Small intestine (tissue), 7 donors: Measurements from ENCODE around the gene TTC39C. TPM values are rescaled to one million over a fixed set of nuclear protein-coding genes. Genes with fewer than 3 reads are reported as not detected.

Experiments used
- DNase-seq, 2 donors: peaks; one replicate each; pipeline versions ENCODE4 v3.0.0 to v3.0.0-alpha.2; 2013
- FAIRE-seq: peaks from 2 replicates; lab custom pipeline; 2012; peaks lifted over from hg19 to GRCh38; lab: Jason Lieb, UNC
- H3K27ac ChIP-seq, 3 donors: one replicate each; pipeline ENCODE4 v1.5.1; 2013; ENCODE audit warnings: low read length in 2 of 3, mild to moderate bottlenecking in 2 of 3, control low read depth in 1 of 3, inconsistent platforms in 1 of 3, low read depth in 1 of 3, moderate library complexity in 1 of 3
- H3K27me3 ChIP-seq, 3 donors: one replicate each; pipeline ENCODE4 v1.6.1; 2013; ENCODE audit warnings: low read length in 3 of 3, inconsistent platforms in 1 of 3; ENCODE audit not compliant: control insufficient read depth in 3 of 3, insufficient read depth in 3 of 3
- H3K36me3 ChIP-seq, 3 donors: one replicate each; pipeline ENCODE4 v1.6.1; 2013; ENCODE audit warnings: low read length in 3 of 3, inconsistent platforms in 1 of 3, low read depth in 1 of 3, mild to moderate bottlenecking in 1 of 3, moderate library complexity in 1 of 3; ENCODE audit not compliant: control insufficient read depth in 3 of 3, insufficient read depth in 2 of 3
- H3K4me1 ChIP-seq, 3 donors: one replicate each; pipeline ENCODE4 v1.6.1; 2013; ENCODE audit warnings: low read length in 2 of 3, inconsistent platforms in 1 of 3, low read depth in 1 of 3, mild to moderate bottlenecking in 1 of 3, moderate library complexity in 1 of 3; ENCODE audit not compliant: control insufficient read depth in 3 of 3, insufficient read depth in 2 of 3
- H3K4me3 ChIP-seq, 3 donors: one replicate each; pipeline ENCODE4 v1.5.1; 2013; ENCODE audit warnings: low read length in 3 of 3, control low read depth in 1 of 3, inconsistent platforms in 1 of 3, low read depth in 1 of 3, mild to moderate bottlenecking in 1 of 3, moderate library complexity in 1 of 3
- H3K9me3 ChIP-seq, 2 donors: one replicate each; pipeline ENCODE4 v1.6.1; 2013; ENCODE audit warnings: low read depth in 1 of 2, low read length in 1 of 2; ENCODE audit not compliant: control insufficient read depth in 2 of 2, insufficient read depth in 1 of 2
- WGBS, 3 donors: extraction: QIAGEN DNeasy Blood & Tissue Kit; methylation state at CpG; one replicate each; pipeline ENCODE4 v1.1.7; 2013; 5-methylcytosine and 5-hydroxymethylcytosine counted together
- polyA plus RNA-seq, 4 donors: library from polyadenylated mRNA; stranded (reverse) in 3 of 4; unstranded in 1 of 4; fragments of 200-250 nt in 3 of 4; fragments of 120-200 nt in 1 of 4; gene quantifications; one replicate each; pipeline versions ENCODE4 v1.2.1 to v1.2.3, GENCODE V29; 2013
- donor health status: healthy with polysubstance abuse.
- donor health status: control.
- donor health status: control.
- donor health status: Bipolar disorder and iron deficiency.
- donor health status: healthy.

The TTC39C gene
- polyA plus RNA-seq, 4 donors: 4.9 to 10.3 (median 8.1) TPM

- Histone ChIP-seq H3K4me1 (no peaks in the 10 kb centered on the region), H3K4me3 (no peak overlapping the region), H3K36me3 (peaks cover under 1 to 4% (median 4%) of the 10 kb centered on the region in 3 donors), H3K9me3 (no peaks in the 10 kb centered on the region), H3K27me3 (no peaks in the 10 kb centered on the region), H3K27ac (no peak overlapping the region)
- DNase-seq (no peak), FAIRE-seq (no peak)
- WGBS, 3 donors: 83 to 93% (median 86%) methylated on average over 7 of the region's 7 CpGs
Observed at GRCh38 chr18:24080861-24081260, 66.3 kb downstream of the TTC39C start.

DNA sequence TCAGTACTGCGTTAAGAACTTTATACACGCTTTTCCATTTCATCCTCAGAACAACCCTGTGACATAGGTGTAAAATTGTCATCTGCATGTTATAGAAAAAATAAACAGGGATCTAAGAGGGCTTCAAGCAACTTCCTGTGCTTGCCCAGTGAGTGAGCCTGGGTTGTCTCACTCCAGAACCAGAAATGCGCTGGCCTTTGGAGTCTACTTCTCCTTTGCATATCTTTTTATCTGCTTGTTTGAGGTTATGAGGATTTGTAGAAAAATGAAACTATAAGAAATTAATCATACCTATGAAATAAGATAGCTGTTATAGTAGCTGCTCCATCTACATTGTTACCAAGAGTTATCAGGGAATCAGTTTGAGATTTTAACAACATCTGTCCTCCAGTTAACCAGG, 69.0 kb downstream of the TTC39C start:
- H3K27ac ChIP-seq: no peak overlapping the region
- H3K4me3 ChIP-seq: no peak overlapping the region
- H3K27me3 ChIP-seq: no peaks in the 10 kb centered on the region
- DNase-seq: no peak
- FAIRE-seq: no peak
- H3K9me3 ChIP-seq: no peaks in the 10 kb centered on the region
- H3K36me3 ChIP-seq: peaks cover 4 to 7% (median 4%) of the 10 kb centered on the region in 3 donors
- no peaks in the 10 kb centered on the region for H3K4me1 ChIP-seq
- 83 to 90% (median 88%) methylated on average over 3 of the region's 3 CpGs for WGBS, 3 donors

- no peak for FAIRE-seq
Observed at GRCh38 chr18:24086082-24086481, 71.5 kb downstream of the TTC39C start.

DNA sequence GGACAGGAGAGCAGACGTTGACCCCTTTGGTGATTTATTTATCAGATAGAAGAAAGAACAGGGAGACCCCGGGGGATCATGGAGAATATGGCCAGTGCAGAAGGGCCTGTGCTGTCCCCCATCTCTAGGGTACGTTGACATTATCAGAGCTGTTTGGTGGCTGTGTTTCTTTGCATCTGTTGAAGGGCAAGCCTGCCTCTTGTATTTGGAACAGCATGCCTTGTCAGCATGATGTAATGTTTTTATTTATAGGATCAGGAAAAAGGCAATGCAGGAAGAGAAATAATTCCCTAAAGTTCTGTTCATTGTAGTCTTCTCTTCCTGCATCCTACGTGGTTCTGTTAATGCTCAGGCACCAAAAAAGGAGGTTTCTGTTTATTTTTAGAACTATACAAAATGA, 74.5 kb downstream of the TTC39C start:
- Histone ChIP-seq H3K9me3 (no peaks in the 10 kb centered on the region), H3K27ac (no peak overlapping the region), H3K4me3 (no peak overlapping the region), H3K4me1 (no peaks in the 10 kb centered on the region), H3K27me3 (no peaks in the 10 kb centered on the region), H3K36me3 (peaks cover 0 to 9% (median 8%) of the 10 kb centered on the region in 3 donors)
- WGBS, 3 donors: 57 to 83% (median 77%) methylated on average over 4 of the region's 4 CpGs
- DNase-seq (no peak), FAIRE-seq (no peak)

More at GRCh38 chr18:24086082-24086481, 71.5 kb downstream of the TTC39C start:
- Histone ChIP-seq H3K4me1 (no peaks in the 10 kb centered on the region), H3K27ac (no peak overlapping the region), H3K9me3 (no peaks in the 10 kb centered on the region), H3K4me3 (no peak overlapping the region), H3K27me3 (no peaks in the 10 kb centered on the region), H3K36me3 (peaks cover 4 to 7% (median 6%) of the 10 kb centered on the region in 3 donors)
- no peak for DNase-seq
- 54 to 78% (median 65%) methylated on average over 5 of the region's 5 CpGs for WGBS, 3 donors

GRCh38 chr18:24089515-24090337, 75.2 kb downstream of the TTC39C start:
- H3K9me3 ChIP-seq: no peaks in the 10 kb centered on the region
- no peak overlapping the region for H3K27ac ChIP-seq
- no peak overlapping the region for H3K4me3 ChIP-seq
- no peaks in the 10 kb centered on the region for H3K4me1 ChIP-seq
- 78 to 93% (median 91%) methylated on average over 4 of the region's 4 CpGs for WGBS, 3 donors
- FAIRE-seq (no peak), DNase-seq (no peak)
- H3K27me3 ChIP-seq: no peaks in the 10 kb centered on the region
- peaks cover 0 to 9% (median 5%) of the 10 kb centered on the region in 3 donors for H3K36me3 ChIP-seq

- H3K9me3 ChIP-seq: no peaks in the 10 kb centered on the region
- FAIRE-seq: no peak
- peaks cover 2 to 8% (median 4%) of the 10 kb centered on the region in 3 donors for H3K36me3 ChIP-seq
- no peak for DNase-seq
- no peaks in the 10 kb centered on the region for H3K4me1 ChIP-seq
- 97% methylated on average over 13 of the region's 13 CpGs for WGBS, 3 donors
- no peak overlapping the region for H3K4me3 ChIP-seq
- H3K27ac ChIP-seq: no peak overlapping the region
- no peaks in the 10 kb centered on the region for H3K27me3 ChIP-seq
Observed at GRCh38 chr18:24090876-24091275, 76.3 kb downstream of the TTC39C start.

DNA sequence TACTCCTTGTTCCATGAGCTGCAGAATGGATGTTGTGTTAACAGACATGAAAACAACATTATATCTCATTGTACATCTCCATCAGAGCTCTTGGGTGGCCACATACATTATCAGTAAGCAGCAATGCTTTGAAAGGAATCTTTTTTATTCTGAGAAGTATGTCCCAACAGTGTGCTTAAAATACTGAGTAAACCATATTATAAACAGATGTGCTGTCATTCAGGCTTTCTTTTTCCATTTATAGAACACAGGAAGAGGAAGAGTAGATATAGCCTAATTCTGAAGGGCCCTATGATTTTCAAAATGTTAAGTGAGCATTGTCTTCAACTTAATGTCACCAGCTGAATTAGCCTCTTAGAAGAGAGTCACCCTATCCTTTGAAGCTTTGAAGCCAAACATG, 80.0 kb downstream of the TTC39C start:
- peaks cover 0 to 8% of the 10 kb centered on the region in 2 donors for H3K9me3 ChIP-seq
- H3K27ac ChIP-seq: no peak overlapping the region
- H3K4me1 ChIP-seq: no peaks in the 10 kb centered on the region
- H3K27me3 ChIP-seq: no peaks in the 10 kb centered on the region
- DNase-seq (no peak), FAIRE-seq (no peak)
- H3K4me3 ChIP-seq: no peak overlapping the region
- peaks cover 5 to 7% (median 7%) of the 10 kb centered on the region in 3 donors for H3K36me3 ChIP-seq

DNA sequence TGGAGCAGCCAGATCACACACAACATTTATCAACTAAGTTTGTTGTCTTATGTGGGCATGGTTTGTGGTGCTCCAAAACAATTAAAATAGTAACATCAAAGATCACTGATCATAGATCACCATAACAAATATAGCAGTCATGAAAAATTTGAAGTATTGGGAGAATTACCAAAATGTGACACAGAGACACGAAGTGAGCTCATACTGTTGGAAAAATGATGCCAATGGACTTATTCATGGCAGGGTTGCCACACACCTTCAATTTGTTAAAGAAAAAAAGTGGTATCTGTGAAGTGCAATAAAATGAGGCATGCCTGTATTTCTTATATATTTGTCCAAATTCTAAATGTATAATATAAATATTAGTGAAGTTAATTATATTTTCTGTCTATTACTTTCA, 81.4 kb downstream of the TTC39C start:
- Histone ChIP-seq H3K27me3 (no peaks in the 10 kb centered on the region), H3K27ac (no peak overlapping the region), H3K9me3 (peaks cover 0 to 8% of the 10 kb centered on the region in 2 donors), H3K4me3 (no peak overlapping the region), H3K4me1 (no peaks in the 10 kb centered on the region), H3K36me3 (peaks cover 5 to 7% (median 6%) of the 10 kb centered on the region in 3 donors)
- WGBS, 3 donors: 90 to 93% (median 90%) methylated on average over 1 of the region's 1 CpG
- DNase-seq: no peak
- no peak for FAIRE-seq
